ENCODE measurements around the gene FZD4.
A peak's percentile ranks its signal among the peaks of the same experiment; 100 is the strongest.
"Not testable (repeated sequence)": the region's sequence is repeated elsewhere in the genome, so short reads cannot be mapped to it uniquely, and the experiment has no call there.

Gene FZD4

DNA sequence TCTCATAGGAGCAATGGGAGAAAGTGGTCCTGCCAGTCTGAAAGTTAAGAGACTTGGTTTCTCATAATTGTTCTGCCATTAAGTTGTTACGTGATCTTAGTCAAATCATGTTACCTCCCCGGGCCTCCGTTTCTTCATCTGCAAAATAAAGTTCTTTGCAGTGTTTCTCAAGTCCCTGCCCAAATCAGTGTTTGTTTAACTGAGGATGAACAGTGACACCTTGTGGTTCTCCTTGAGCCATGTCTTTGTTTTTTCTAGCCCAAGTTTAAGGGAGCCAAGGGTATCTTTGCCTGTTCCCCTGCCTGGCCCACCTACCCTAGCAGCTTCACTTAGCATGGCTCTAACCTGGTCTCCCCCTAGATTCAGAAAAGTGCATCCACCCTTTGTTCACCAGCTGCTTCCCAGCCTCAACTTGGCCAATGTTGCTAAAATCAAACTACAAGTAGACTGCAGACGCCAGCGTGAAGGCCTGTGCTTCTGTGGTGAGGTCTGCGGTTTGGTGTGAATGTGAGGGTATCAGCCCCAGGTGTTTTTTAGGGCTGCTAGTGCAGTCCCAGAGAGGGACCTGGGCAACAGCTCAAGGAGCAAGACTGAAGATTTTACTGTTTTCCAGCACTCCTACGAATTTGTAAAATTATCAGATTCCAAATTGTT is 35.5 kb downstream of the FZD4 start:
- TF ChIP-seq, protein P1, sequence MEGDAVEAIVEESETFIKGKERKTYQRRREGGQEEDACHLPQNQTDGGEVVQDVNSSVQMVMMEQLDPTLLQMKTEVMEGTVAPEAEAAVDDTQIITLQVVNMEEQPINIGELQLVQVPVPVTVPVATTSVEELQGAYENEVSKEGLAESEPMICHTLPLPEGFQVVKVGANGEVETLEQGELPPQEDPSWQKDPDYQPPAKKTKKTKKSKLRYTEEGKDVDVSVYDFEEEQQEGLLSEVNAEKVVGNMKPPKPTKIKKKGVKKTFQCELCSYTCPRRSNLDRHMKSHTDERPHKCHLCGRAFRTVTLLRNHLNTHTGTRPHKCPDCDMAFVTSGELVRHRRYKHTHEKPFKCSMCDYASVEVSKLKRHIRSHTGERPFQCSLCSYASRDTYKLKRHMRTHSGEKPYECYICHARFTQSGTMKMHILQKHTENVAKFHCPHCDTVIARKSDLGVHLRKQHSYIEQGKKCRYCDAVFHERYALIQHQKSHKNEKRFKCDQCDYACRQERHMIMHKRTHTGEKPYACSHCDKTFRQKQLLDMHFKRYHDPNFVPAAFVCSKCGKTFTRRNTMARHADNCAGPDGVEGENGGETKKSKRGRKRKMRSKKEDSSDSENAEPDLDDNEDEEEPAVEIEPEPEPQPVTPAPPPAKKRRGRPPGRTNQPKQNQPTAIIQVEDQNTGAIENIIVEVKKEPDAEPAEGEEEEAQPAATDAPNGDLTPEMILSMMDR (IDR thresholded peaks at IDR 0.05; ENCODE audit: low read depth, low read length, missing control alignments), result peak; percentile 71
- no peak overlapping the region for H3K4me3 ChIP-seq (ENCODE audit: low read depth, low read length)
- peak; percentile 75 for DNase-seq (ENCODE audit: low read depth)
- in situ Hi-C loops (cut with HindIII; ENCODE audit: low sequenced_read_pairs), result loop anchor here (5.0 kb wide), 1 partner anchor 47 kb away; no protein-coding TSS in a partner anchor

DNA sequence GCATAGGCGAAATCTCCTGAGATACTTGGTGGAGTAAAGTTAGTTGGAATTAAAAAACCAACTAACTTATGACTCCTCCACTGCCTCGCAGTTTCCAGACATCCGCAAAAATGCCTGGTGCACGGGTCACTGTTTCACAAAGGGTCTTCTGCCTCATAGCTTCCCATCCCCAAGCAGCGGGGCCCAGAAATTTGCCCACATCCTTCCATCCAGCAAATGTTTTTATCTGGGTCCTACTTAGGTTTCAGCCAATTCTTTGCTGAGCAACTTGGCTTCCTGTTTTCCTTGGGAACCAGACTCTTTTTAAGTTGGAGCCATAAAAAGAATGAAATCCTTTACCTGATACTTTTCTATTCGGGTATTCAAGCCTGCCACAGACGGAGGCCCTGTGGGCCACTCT is 36.2 kb downstream of the FZD4 start:
- DNase-seq (ENCODE audit: low read depth), result peak; percentile 54
- TF ChIP-seq, protein P1 (IDR thresholded peaks at IDR 0.05; ENCODE audit: low read depth, low read length, missing control alignments), result no peak
- in situ Hi-C loops (cut with HindIII; ENCODE audit: low sequenced_read_pairs), result no loop called here
- no peak overlapping the region for H3K4me3 ChIP-seq (ENCODE audit: low read depth, low read length)

DNA sequence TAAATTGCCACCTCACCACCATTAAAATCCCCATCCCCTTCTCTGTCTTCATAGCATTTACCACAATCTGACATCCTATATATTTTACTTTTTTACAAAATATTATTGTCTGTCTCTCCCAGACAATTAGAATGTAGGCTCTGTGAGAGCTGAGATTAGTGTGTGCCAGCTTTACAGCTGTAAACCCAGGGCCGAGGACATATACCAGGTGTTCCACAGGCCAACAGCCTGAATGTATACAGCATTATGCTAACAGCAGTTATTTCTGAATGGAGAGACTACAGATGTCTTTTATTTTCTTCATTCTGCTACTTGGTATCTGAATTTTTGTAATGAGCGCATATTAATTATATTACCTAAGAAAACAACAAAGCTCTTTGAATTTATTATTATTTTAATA is 36.7 kb downstream of the FZD4 start:
- in situ Hi-C loops (cut with HindIII; ENCODE audit: low sequenced_read_pairs), result no loop called here
- TF ChIP-seq, protein P1 (IDR thresholded peaks at IDR 0.05; ENCODE audit: low read depth, low read length, missing control alignments), result no peak
- H3K4me3 ChIP-seq (ENCODE audit: low read depth, low read length), result no peak overlapping the region
- DNase-seq (ENCODE audit: low read depth), result no peak

DNA sequence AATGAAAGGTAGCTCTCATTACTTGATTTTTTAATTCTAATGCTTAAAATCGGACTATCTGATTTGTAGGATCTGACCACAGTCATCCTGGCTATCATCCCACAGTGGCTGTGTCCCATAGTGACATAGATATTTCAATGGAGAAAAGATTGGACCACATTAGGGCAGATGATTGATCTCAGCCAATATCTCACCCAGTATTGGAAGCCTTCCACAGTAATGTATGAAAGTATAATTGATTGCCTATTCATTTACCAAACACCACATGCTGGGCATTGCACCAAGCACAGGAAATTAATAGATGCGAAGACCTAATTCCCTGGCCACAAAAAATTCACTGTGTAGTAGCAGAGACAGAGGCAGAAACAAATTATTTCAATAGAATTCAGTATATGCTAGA is 37.6 kb downstream of the FZD4 start:
- TF ChIP-seq, protein P1 (IDR thresholded peaks at IDR 0.05; ENCODE audit: low read depth, low read length, missing control alignments), result no peak
- in situ Hi-C loops (cut with HindIII; ENCODE audit: low sequenced_read_pairs), result no loop called here
- peak; percentile 61 for DNase-seq (ENCODE audit: low read depth)
- no peak overlapping the region for H3K4me3 ChIP-seq (ENCODE audit: low read depth, low read length)

DNA sequence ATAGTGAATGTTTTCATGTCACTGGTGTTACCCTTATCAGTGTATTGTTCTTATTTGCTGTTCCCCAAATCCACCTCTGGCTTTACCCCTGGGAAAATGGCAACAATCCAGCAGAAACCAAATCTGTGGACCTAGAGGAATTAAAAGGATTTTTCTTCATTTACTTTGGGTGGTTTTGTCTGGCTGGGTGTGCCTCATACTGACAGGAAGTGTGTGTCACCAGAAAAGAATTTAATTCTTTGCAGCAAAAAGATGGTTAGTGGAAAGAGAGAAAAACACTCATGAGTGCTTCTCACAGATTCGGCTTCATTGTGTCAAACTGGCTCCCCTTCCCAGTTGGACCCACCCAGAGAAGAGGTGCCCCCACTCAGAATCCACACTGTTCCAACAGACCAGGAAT is 38.9 kb downstream of the FZD4 start:
- in situ Hi-C loops (cut with HindIII; ENCODE audit: low sequenced_read_pairs), result no loop called here
- peak; percentile 79 for DNase-seq (ENCODE audit: low read depth)
- TF ChIP-seq, protein P1 (IDR thresholded peaks at IDR 0.05; ENCODE audit: low read depth, low read length, missing control alignments), result no peak
- H3K4me3 ChIP-seq (ENCODE audit: low read depth, low read length), result no peak overlapping the region

DNA sequence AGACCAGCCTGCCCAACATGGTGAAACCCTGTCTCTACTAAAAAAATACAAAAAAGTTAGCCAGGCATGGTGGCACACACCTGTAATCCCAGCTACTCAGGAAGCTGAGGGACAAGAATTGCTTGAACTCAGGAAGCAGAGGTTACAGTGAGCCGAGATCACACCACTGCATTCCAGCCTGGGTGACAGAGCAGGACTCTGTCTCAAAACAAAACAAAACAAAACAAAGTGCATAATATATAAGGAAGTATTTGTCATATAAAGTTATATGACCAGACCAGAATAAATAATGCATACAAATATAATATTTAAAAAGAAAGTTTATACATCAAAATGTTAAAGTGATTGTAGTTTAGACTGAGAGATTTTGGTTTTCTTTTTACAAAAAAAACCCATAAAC is 39.3 kb downstream of the FZD4 start:
- in situ Hi-C loops (cut with HindIII; ENCODE audit: low sequenced_read_pairs); H3K4me3 ChIP-seq (ENCODE audit: low read depth, low read length); DNase-seq (ENCODE audit: low read depth): not testable (repeated sequence)

DNA sequence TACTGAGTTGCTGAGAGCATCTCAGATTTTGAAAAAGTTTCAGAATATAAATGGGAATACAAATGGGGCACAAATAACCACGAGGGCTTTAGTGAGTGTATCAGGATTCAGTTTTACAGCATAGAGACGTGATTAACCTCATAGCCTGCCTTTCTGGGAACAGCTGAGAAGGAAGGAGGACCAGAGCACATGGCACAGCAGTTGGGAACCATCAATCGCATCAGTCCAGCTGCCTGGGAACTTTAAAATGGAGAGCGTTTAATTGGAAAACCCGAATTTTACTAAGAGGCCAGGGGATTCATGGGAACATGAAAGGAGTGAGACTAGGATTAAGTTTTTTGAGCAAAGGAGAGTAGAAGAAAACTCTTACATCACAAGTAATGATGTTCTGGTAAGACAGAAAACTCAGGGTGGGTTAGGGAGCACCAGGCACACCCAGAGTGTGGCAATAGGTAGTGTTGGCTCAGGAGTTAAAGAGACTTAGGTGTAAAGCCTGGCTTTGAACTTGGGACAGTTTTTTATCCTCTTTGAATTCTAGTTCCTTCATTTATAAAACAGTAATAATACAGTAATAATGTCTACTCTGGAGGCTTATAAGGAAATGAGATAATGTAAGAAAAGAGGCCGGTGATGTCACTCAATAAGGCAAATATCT is 40.2 kb downstream of the FZD4 start:
- TF ChIP-seq, protein P1 (IDR thresholded peaks at IDR 0.05; ENCODE audit: low read depth, low read length, missing control alignments), result no peak
- no peak for DNase-seq (ENCODE audit: low read depth)
- in situ Hi-C loops (cut with HindIII; ENCODE audit: low sequenced_read_pairs), result no loop called here
- H3K4me3 ChIP-seq (ENCODE audit: low read depth, low read length), result no peak overlapping the region
